Measurements from ENCODE around the gene SPEM1. TPM values are rescaled to one million over a fixed set of nuclear protein-coding genes. Genes with fewer than 3 reads are reported as not detected.
A peak's percentile ranks its signal among the peaks of the same experiment; 100 is the strongest.

The SPEM1 gene
- total and polyA plus RNA-seq, 11 donors = not detected

DNA sequence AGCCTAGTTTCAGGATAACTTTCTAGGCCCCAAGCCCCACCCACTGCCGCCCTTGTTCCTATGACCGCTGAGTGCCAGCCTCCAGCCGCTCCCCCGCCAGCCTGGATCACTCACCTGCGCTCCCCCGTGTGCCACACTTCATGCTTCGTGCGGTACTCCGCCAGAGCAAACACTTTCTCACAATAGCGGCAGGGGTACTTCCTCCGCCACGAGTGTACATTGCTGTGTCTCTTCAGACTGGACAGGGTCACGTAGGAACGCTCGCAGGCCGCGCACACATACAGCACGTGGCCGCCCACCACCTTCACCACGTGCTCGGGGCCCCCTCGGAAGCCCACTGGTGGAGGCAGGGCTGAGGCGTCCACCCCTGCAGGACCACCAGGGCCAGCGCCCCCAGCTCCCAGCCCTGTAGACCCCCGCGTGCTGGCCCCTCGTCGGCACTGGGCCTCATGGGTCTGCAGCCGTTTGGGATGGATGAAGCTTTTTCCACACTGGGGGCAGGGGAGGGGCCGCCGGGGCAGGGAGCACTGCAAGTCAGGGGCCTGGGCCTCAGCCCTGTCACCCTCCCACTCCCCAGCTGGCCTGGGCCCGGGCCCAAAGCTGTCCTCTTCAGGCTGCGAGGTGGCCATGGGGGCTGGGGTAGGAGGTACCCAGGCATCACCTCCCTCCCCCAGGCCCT is 45.6 kb downstream of the SPEM1 start:
- no peak for DNase-seq
- peaks cover 5 to 52% (median 36%) of the 10 kb centered on the region in 12 donors for H3K4me1 ChIP-seq
- WGBS, 4 donors = 90 to 92% (median 91%) methylated on average over 27 to 33 of the region's 33 CpGs
- intact Hi-C loops (cut with DNase I) = no loop called here
- no peaks in the 10 kb centered on the region for H3K9me3 ChIP-seq
- H3K27me3 ChIP-seq = no peaks in the 10 kb centered on the region
- TF ChIP-seq, protein P1, sequence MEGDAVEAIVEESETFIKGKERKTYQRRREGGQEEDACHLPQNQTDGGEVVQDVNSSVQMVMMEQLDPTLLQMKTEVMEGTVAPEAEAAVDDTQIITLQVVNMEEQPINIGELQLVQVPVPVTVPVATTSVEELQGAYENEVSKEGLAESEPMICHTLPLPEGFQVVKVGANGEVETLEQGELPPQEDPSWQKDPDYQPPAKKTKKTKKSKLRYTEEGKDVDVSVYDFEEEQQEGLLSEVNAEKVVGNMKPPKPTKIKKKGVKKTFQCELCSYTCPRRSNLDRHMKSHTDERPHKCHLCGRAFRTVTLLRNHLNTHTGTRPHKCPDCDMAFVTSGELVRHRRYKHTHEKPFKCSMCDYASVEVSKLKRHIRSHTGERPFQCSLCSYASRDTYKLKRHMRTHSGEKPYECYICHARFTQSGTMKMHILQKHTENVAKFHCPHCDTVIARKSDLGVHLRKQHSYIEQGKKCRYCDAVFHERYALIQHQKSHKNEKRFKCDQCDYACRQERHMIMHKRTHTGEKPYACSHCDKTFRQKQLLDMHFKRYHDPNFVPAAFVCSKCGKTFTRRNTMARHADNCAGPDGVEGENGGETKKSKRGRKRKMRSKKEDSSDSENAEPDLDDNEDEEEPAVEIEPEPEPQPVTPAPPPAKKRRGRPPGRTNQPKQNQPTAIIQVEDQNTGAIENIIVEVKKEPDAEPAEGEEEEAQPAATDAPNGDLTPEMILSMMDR (IDR thresholded peaks at IDR 0.05) = no peak
- TF ChIP-seq POLR2A (IDR thresholded peaks at IDR 0.05) = no peak
- H3K36me3 ChIP-seq = peaks cover 0 to 52% (median 39%) of the 10 kb centered on the region in 9 donors
- H3K27ac ChIP-seq = peak overlapping the region; percentile 53 to 86 (median 81)
- ATAC-seq = peak in 2 of 4 donors; percentile 3 to 4
- H3K4me3 ChIP-seq = no peak overlapping the region

DNA sequence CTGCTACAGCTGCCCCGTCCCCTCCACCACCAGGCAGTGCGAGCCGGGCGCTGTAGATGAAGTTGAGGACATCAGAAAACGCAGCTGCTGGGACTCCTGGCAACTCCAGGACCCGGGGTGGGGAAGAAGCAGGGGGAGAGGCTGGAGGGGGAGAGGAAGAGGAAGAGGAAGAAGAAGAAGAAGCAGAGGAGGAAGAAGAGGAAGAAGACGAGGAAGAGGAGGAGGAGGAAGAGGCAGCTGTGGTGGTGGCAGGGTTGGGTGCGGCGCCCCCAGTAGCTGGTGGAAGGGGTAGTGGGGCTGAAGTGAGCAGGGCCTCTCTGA is 46.2 kb downstream of the SPEM1 start:
- Histone ChIP-seq H3K36me3 (peaks cover 0 to 51% (median 39%) of the 10 kb centered on the region in 9 donors), H3K9me3 (no peaks in the 10 kb centered on the region), H3K4me3 (no peak overlapping the region), H3K4me1 (peaks cover 5 to 56% (median 39%) of the 10 kb centered on the region in 12 donors), H3K27ac (peak overlapping the region; percentile 53 to 86 (median 81)), H3K27me3 (no peaks in the 10 kb centered on the region)
- ATAC-seq (no peak), DNase-seq (no peak)
- TF ChIP-seq, protein P1 (IDR thresholded peaks at IDR 0.05) = no peak
- TF ChIP-seq POLR2A (IDR thresholded peaks at IDR 0.05) = no peak
- WGBS, 4 donors = 78 to 83% (median 82%) methylated on average over 9 of the region's 9 CpGs
- intact Hi-C loops (cut with DNase I) = no loop called here

DNA sequence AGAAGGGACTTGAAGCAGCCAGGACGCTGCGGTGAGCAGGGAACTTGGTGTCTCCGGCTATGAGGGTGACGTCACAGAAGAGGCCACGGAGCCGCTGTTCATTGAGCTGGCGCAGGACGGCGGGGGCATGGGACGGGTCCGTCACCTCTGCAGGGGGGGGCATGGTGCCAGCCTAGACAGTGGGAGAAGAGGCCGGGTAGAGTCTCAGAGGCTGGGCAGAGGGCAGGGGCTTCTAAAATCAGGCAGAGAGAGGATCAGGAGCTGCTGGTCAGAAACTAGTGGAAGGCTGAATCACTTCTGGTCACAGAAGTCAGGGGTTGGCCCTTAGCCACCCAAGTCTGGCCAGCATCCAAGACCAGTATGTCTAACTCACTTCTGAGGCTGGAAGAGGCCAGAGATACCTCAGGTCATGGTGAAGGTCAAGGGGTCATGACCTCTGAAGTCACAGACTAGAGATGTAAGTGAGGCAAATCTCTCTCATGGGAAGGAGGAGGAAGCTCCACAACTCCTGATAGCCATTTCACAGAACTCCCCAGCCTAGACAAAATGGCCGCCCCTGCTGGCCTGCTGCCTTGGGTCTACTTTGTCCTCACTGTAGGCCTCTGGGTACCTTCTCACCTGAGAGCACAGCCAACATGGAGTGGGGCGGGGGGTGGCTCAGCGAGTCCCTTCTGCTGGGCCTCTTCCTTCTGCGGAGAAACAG is 46.7 kb downstream of the SPEM1 start:
- DNase-seq (peak; percentile 76 to 90 (median 83)), ATAC-seq (peak; percentile 43 to 72 (median 56))
- WGBS, 4 donors = 56 to 70% (median 61%) methylated on average over 15 to 16 of the region's 16 CpGs
- TF ChIP-seq POLR2A (IDR thresholded peaks at IDR 0.05) = no peak
- TF ChIP-seq, protein P1 (IDR thresholded peaks at IDR 0.05) = no peak
- Histone ChIP-seq H3K27me3 (no peaks in the 10 kb centered on the region), H3K4me1 (peaks cover 5 to 61% (median 41%) of the 10 kb centered on the region in 12 donors), H3K4me3 (no peak overlapping the region), H3K27ac (peak overlapping the region; percentile 69 to 86 (median 81)), H3K9me3 (no peaks in the 10 kb centered on the region), H3K36me3 (peaks cover 0 to 49% (median 39%) of the 10 kb centered on the region in 9 donors)
- intact Hi-C loops (cut with DNase I) = no loop called here

DNA sequence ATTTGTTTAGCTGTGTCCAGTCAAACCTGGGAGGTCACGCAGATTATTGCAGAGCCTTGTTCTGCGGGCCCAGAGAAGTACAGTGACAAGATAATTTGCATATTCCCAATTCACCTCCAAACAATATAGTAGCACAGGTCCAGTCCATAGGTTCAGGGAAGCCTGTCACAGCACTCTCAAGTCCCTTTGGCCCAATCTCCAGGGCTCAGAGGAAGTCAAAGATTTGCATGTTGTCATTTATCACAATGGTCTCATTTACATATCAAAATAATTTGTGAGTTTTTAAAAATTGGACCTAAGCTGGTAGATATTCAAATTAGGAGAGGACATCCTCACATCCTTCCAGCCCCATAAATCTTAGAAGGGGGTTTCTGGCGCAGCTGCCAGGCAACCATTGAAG is 47.4 kb downstream of the SPEM1 start:
- ATAC-seq (no peak), DNase-seq (no peak)
- WGBS, 4 donors = 82 to 95% (median 91%) methylated on average over 3 of the region's 3 CpGs
- intact Hi-C loops (cut with DNase I) = no loop called here
- H3K27me3 ChIP-seq = no peaks in the 10 kb centered on the region
- no peak overlapping the region for H3K4me3 ChIP-seq
- no peak for TF ChIP-seq POLR2A (IDR thresholded peaks at IDR 0.05)
- TF ChIP-seq, protein P1 (IDR thresholded peaks at IDR 0.05) = no peak
- H3K36me3 ChIP-seq = peaks cover 0 to 45% (median 33%) of the 10 kb centered on the region in 9 donors
- peak overlapping the region; percentile 69 to 86 (median 81) for H3K27ac ChIP-seq
- no peaks in the 10 kb centered on the region for H3K9me3 ChIP-seq
- peaks cover 5 to 67% (median 43%) of the 10 kb centered on the region in 12 donors for H3K4me1 ChIP-seq

All from heart left ventricle (tissue), 16 donors.